G401.6 (cell line): ENCODE results near the gene GP5.

ENCODE experiments used
- FAIRE-seq: peaks from 2 replicates; lab custom pipeline; 2012; peaks lifted over from hg19 to GRCh38; lab: Jason Lieb, UNC

The GP5 gene

GRCh38 chr3:194399166-194399565 lies at the start of gene GP5:
Gene GP5 (minus strand): TSS chr3:194399266. CDS start chr3:194398282, 984 bp downstream.
- no peak for FAIRE-seq

GRCh38 chr3:194447657-194448056 lies 48.6 kb upstream of the GP5 start:
- no peak for FAIRE-seq

GRCh38 chr3:194447161-194447560 lies 48.1 kb upstream of the GP5 start:
- no peak for FAIRE-seq

GRCh38 chr3:194446754-194447153 lies 47.7 kb upstream of the GP5 start:
- FAIRE-seq = no peak

GRCh38 chr3:194446172-194446571 lies 47.1 kb upstream of the GP5 start:
- no peak for FAIRE-seq

GRCh38 chr3:194443901-194444300 lies 44.8 kb upstream of the GP5 start:
- no peak for FAIRE-seq

- no peak for FAIRE-seq
These were observed 41.7 kb upstream of the GP5 start for GRCh38 chr3:194440756-194441155.

- FAIRE-seq = no peak
These were observed 41.0 kb upstream of the GP5 start for GRCh38 chr3:194439881-194440550.

GRCh38 chr3:194434503-194434902 lies 35.4 kb upstream of the GP5 start:
- no peak for FAIRE-seq

GRCh38 chr3:194431554-194431953 lies 32.5 kb upstream of the GP5 start:
- no peak for FAIRE-seq

GRCh38 chr3:194425399-194425798 lies 26.3 kb upstream of the GP5 start:
- no peak for FAIRE-seq

- FAIRE-seq = no peak
These were observed 25.9 kb upstream of the GP5 start for GRCh38 chr3:194424953-194425352.

- FAIRE-seq = no peak
These were observed 25.3 kb upstream of the GP5 start for GRCh38 chr3:194424373-194424772.

- no peak for FAIRE-seq
These were observed 24.3 kb upstream of the GP5 start for GRCh38 chr3:194423317-194423716.

GRCh38 chr3:194422188-194422587 lies 23.1 kb upstream of the GP5 start:
- no peak for FAIRE-seq

- no peak for FAIRE-seq
These were observed 19.6 kb upstream of the GP5 start for GRCh38 chr3:194418671-194419070.

GRCh38 chr3:194407423-194407822 lies 8.4 kb upstream of the GP5 start:
- FAIRE-seq = no peak

- FAIRE-seq = no peak
These were observed 6.7 kb upstream of the GP5 start for GRCh38 chr3:194405766-194406165.

- peak; percentile 93 for FAIRE-seq
These were observed 5.5 kb upstream of the GP5 start for GRCh38 chr3:194404365-194405140.

GRCh38 chr3:194401868-194402329 lies 2.8 kb upstream of the GP5 start:
- no peak for FAIRE-seq

- FAIRE-seq = no peak
These were observed 2.3 kb upstream of the GP5 start for GRCh38 chr3:194401346-194401745.

GRCh38 chr3:194399874-194400411 lies 877 bp upstream of the GP5 start:
- no peak for FAIRE-seq

- FAIRE-seq = no peak
These were observed 1.2 kb downstream of the GP5 start for GRCh38 chr3:194397757-194398312.
